Erythroblast (primary cell): ENCODE measurements around the gene CEP95.

Experiments used
- GATA1 ChIP-seq: IDR thresholded peaks from 2 replicates; pipeline ENCODE4 v1.6.1; 2011; ENCODE audit warnings: low read depth, mild to moderate bottlenecking, control low read depth, low read length, moderate library complexity
- POLR2A ChIP-seq: IDR thresholded peaks from 2 replicates; pipeline ENCODE4 v1.6.1; 2011; ENCODE audit warnings: mild to moderate bottlenecking, low read length

GRCh38 chr17:64477849-64478248 lies 28.9 kb upstream of the CEP95 start:
- no peak for TF ChIP-seq POLR2A
- TF ChIP-seq GATA1: no peak
